ENCODE data around the gene HTR3C.

- TF ChIP-seq EZH2 (IDR thresholded peaks at IDR 0.05; ENCODE audit: low read length, unreplicated experiment) (no peak), CTCF (conservative IDR thresholded peaks at IDR 0.05; ENCODE audit: low read depth, low read length) (no peak), EZH2phosphoT487 (IDR thresholded peaks at IDR 0.05; ENCODE audit: borderline replicate concordance, low read length) (no peak)
Measured at GRCh38 chr3:184022323-184022722, 30.5 kb upstream of the HTR3C start.

All from PC-3 (cell line).